ENCODE data around the gene AK4. TPM values are rescaled to one million over a fixed set of nuclear protein-coding genes. Genes with fewer than 3 reads are reported as not detected.

AK4 gene
- total RNA-seq = 9.8 and 12.8 TPM in 2 replicates

DNA sequence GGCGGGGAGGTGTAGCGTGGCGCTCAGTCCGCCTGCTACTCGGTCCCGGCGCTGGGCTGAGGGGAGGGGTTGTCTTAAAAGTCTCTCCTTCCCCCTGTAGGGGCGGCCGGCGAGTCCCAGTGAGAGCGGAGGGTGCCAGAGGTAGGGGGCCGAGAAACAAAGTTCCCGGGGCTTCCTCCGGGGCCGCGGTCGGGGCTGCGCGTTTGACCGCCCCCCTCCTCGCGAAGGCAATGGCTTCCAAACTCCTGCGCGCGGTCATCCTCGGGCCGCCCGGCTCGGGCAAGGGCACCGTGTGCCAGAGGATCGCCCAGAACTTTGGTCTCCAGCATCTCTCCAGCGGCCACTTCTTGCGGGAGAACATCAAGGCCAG, at the start of gene AK4:
Gene AK4, plus strand, starts transcription at position 26 of the 370 bp plus-strand sequence. Its CDS starts 205 bp downstream, at position 231.

Other genes starting within 250 kb of the AK4 start
- 103 and 110 TPM in 2 replicates for gene JAK1, start 181.7 kb upstream of the AK4 start, total RNA-seq
- 1.3 and 2.5 TPM in 2 replicates for gene DNAJC6, start 161.3 kb downstream of the AK4 start, total RNA-seq